Cerebellar cortex (tissue), 1 donor: ENCODE results near the gene SCG2.
"Not testable (repeated sequence)": the region's sequence is repeated elsewhere in the genome, so short reads cannot be mapped to it uniquely, and the experiment has no call there.

ENCODE experiments used
- DNase-seq: peaks from one replicate; pipeline ENCODE4 v3.0.0-alpha.2; 2015; ENCODE audit warnings: low spot score

Gene SCG2

DNA sequence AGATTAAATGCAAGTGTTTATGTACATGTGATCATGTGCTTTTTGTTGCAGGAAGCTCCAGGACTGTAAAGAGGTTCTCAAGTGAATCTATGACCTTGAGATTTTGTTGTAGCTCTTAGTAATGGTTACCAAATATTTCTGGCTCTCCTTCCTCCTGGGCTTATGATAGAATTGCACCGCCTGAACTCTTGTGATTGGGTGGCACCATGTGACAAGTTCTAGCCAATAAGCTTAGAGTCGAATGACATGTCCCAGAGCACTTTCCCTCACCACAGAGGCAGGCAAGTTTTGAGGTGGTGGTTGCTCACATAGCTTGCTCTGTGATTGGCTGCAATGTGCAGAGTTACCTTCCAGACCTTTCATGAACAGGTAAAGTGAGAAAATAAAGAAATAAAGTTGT is 8.9 kb upstream of the SCG2 start:
- no peak for DNase-seq

DNA sequence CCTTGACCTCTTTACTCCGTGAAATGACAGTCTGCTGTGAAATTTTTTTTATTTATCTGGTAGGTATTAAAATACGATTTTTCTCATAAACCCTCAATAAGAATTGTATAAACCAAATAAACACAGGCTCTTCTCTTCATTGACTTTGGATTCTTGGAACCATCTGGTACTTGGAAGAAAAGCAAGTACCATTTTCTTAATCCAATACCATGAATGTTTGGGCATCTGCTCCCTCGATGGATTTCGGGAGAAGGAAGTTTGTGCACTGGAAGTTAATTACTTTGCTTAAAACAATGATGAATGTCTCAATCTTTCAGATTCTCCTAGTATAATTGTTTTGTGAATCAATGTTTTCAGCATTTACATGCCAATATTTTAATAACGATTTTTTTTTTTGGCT is 5.3 kb upstream of the SCG2 start:
- DNase-seq: no peak

DNA sequence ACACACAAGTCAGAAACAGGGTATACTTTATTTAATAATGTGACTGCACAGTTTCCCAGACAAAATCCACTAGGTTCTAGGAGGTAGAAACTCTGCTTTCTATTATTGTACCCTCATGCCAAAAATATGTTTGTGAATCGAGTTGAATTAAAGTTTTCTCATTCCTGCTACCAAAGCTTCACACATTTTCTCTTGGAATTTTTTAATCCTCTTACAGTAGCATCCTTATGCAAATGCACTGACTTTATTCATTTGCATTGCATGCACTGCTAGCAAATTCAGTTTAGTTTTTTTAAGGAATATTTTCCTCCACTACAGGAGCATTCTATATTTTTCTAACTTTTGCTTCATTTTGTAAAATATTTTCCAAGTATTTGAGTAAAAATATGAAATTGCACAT is 4.8 kb upstream of the SCG2 start:
- DNase-seq: no peak

DNA sequence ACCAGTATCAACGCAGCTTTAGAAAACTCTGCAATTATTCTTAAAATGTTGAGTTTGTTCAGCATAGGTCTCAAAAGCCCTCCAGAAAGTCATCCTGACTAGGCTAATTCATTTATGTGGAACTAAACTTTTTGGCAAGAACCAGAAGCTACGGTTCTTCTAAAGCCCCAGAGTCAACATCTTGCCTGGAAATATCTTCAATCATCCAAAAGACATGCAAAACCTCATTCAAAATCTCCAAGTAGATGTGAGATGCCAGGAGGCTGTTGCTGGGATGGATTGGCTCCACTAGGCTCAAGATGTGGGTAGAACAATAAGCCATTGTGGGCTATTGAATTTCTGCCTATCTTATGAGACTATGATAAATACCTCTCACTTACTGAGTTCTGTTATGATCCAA is 2.1 kb upstream of the SCG2 start:
- no peak for DNase-seq

DNA sequence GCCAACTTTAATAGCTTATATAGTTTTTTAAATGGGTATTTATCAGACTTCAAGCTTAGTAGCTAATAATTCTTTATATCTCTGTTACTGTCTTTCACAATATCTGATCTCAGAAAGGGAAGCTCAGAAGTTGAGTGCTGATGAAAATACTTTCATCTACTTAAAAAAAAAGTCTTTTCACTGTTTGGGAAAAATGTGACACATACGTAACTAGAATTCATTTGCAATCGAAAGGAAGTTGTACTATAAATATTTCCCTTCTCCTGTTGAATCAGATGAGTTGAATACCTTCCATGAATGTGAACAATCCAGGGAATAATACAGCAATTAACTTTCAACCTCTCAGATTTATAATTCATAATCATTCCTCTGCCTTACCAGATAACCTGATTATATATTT is 811 bp upstream of the SCG2 start:
- DNase-seq: no peak

DNA sequence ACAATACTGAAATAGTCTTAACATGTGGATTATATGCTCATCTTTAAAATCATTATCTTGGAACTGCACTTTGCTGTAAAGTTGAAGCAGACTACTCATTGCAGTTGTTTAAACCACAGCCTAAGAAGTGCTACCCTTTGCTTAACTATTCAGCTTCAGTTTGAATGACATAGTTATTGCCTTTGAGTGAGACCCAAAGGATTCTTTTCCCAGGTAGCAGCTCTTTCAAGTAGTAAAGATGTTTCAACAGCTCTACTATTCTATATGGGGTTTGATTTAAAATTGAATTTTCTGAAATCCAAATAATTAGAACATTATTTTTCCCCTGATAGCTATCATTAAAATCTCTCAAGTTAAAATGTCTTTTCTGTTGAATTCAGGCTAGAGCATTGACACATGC is 1.1 kb downstream of the SCG2 start:
- DNase-seq: peak; percentile 43

DNA sequence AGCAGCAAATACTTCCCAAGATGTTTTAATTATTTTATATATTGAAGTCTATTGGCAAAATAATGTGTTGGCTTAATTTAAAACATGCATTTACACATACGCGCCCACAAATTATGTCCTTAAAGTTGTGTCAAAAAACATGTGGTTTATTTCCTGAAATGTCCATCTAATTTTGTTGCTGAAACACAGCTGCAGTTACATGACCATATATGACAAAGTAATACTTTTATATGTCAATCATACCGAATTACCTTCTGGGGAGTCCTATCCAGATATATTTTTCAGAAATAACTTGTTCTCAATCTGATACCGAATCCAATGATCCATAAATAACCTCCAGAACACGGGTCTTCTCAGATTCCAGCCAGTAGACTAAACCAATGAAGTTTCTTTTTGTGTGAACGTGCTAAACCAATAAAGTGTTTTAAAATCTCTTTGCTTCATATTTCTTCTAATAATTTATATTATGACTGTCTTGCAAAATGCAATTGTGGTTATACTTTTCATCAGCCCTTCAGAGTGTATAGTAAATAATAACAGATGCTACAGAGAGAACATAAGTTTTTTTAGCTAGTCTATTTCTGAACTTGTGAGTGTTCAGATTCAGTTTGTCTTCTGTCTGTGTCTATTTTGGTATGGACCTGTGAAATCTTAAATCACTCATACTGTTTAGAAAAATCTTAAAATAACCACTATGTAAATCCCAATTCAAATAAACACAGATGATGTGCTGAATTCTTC is 2.4 kb downstream of the SCG2 start:
- DNase-seq: no peak

DNA sequence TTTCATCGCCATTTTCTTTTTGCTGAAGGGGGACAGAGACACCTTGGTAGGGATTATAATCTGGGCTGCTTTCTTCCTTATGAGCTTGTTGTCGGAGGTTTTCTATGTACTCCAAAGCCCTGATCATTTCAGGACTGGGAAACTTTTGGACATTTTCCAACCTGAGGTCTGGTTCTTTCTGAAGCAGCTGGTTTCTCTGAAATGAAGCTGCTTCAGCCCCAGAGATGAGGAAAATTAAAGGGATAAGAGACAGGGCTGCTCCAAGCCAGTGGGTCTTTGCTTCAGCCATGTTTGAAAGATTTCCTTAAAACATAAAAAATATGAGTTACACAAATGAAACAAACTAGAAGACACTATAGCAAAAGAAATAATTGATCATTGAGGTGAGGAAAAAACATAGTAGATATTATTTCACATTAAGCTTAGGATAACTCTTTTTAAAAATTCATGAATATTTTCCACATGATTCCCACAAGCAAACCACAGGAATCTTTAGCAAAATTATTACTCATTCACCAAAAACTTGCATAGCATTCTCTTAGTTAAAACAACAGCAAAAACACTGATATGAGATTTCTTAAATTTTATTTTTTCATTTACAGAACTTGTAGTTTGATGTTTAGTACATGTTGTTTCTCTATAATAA is 3.0 kb downstream of the SCG2 start:
- peak; percentile 44 for DNase-seq

DNA sequence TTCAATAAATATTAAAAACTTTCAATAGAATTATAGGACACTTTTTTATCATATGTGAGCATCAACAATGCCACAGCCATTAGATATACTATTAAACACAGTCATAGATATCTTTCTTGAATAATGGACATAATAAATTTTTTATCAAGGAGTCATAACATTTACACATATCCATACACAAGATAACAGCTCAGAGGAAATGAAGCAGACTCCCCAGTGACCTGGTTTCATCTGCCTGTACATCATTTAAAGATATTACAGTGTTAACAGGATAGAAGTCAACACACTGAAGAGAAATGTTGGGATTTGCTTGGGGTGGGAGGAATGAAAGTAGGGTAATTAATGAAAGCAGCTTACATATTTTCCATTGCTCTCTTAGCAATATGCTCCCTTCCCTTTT is 5.1 kb downstream of the SCG2 start:
- no peak for DNase-seq

DNA sequence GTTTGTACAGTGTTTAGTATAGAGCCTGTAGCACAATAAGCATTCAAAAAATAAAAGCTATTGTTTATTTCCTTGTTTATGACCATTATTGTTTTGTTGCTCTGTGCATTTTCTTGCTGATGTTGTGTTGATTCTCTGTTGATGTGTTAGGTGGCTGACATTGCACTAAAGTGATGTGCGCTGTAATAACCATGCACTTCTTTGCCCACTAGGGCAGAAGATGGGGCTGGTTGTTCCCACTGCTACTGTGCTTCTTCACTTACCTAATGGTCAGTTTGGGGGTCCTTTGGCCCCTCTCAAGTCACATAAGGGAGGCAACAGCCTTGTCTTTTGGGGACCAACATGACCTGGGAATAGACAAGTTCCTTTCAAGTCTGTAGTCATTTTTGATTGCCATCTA is 6.0 kb downstream of the SCG2 start:
- DNase-seq: no peak

DNA sequence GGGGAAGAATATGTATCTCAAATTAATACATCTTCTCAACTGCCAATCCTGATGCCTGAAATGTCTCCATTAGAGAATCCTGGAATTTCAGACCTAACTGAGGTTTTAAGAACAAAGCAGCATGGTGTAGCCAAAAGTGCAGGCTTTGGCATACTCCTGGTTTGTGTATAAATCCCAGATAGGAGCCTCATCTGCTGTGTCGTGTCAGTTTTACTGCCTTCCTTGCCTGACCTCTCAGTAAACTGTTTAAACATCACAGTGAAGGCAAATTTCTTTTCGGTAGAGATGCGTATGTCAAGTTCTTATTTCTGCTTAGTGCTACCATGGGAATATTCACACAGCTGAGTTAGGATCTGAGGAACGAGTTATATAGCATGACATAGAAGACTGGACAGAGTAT is 7.3 kb downstream of the SCG2 start:
- no peak for DNase-seq

DNA sequence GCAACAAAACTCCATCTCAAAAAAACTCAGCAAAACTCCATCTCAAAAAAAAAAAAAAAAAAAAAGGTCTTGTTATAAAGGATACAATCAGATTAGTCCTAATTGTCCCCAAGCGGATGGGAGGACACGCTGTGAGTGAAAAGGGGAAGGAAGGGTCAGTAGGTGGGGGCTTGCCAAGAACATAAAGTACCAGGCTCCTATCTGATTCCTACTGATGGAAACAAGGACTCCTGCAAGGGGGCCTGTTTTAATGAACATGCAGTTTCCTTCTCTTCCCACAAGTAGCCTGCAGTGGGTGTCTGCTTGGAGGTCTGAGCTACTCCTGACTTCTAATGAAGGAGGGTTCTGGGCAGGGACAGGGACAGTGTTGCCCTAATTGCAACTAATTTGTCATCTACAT is 7.9 kb downstream of the SCG2 start:
- DNase-seq: no peak

DNA sequence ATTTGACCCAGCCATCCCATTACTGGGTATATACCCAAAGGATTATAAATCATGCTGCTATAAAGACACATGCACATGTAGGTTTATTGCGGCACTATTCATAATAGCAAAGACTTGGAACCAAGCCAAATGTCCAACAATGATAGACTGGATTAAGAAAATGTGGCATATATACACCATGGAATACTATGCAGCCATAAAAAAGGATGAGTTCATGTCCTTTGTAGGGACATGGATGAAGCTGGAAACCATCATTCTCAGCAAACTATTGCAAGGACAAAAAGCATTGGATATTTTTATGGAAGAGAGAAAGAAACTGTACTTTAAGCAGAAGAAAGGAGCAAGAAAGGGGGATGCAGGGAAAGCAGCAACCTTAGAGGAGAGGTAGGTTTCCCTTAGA is 9.5 kb downstream of the SCG2 start:
- not testable (repeated sequence) for DNase-seq

DNA sequence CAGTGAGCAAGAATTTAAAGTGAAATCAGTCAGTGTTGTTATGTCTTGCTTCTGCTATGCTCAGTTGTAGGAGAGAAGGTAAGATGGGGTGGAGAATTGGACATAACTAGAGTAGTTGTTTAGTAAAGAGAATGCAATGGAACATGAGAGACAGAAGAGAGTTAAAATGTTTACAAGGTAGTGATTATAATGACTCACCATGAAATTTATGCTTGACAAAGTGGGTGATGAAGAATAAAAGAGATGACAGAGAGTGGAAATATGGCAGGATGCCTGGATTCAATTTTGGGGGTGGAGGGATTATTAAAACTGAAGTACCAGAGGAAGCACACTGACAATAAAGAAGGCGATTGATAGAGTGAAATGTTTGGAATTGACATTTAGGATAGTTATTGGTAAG is 10.6 kb downstream of the SCG2 start:
- DNase-seq: no peak

DNA sequence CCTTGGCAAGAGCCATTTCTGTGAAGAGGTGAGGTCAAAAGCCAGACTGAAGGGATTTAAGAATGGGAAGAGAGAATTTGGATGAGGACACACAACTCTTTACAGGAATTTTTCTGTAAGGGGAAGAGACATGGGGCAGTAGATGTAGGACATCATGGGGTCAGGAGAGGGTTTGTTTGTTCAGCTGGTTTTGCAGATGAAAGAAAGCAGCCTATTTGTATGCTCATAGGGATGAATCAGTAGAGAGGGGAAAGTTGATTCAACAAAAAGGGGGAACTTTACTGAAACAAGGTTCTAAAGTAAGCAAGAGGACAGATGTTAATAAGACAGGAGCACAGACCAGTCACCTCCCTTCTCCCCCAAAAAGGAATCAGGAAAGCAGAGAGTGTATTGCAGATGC is 11.2 kb downstream of the SCG2 start:
- DNase-seq: no peak

DNA sequence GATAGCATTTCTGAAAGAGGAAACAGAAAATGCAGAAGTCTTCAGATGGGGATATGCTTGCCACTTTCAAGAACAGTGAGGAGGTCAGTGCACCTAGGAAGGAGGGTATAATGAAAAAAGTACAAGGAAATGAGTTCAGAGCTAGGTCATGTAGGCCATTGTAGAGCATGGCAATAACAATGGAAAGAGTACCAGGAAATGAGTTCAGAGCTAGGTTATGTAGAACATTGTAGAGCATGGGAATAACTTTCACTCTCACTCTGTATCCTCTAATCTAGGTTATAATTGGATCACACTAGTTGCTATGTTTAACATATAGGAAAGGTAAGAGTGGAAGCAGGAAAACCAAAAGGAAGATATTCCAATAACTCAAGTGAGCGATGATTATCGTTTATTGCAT is 12.3 kb downstream of the SCG2 start:
- no peak for DNase-seq

DNA sequence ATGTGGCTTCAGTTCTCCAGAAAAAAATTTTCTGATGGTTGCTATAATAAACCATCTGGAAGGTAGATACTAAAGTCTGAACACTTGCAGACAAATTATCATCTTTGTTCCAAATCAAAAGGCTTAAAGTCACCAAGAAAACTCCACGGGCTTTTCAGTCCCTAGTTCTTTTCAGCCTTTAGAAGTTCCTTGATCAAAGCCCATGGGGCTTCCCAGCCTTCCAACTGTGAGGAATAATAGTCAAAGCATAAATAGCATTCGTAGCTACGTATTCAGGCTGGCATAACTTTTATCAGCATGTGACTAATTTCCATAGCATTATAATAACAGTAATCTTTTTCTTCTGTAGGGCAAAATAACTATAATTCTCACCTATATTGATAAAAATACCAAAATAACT is 13.9 kb downstream of the SCG2 start:
- DNase-seq: no peak

DNA sequence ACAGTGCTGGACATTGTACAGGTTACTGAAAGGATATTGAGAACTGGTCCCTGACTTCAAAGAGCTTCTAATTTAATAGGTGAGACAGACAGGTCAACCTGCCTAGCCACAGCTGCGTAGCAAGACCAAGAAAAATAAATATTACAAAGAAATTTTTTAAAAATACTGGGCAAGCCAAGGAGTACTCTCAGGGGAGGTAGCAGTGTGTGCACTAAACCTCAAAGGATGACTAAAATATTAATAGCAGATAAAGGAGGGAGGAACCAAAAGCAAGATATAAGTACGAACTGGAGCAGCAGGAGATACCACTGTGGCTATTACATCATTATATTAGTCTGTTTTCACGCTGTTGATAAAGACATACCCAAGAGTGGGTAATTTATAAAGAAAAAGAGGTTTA is 14.9 kb downstream of the SCG2 start:
- no peak for DNase-seq

DNA sequence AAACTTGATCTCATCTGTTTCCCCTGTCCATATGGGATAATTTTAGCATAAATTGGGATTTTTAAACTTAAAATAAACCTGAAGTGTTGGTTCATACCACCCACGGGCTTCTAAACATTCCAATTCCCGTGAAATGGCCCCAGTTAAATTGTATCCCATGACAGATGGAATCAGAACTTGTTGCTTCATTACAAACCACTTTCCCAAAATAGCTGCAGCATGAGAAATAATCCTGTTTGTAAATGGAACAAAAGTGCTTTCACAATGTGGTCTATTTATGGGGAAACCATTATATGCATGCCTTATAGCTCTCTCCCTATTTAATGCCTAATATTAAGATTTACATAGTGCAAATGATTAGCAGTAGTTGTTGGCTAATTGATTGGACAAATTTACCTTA is 15.9 kb downstream of the SCG2 start:
- DNase-seq: peak; percentile 54

DNA sequence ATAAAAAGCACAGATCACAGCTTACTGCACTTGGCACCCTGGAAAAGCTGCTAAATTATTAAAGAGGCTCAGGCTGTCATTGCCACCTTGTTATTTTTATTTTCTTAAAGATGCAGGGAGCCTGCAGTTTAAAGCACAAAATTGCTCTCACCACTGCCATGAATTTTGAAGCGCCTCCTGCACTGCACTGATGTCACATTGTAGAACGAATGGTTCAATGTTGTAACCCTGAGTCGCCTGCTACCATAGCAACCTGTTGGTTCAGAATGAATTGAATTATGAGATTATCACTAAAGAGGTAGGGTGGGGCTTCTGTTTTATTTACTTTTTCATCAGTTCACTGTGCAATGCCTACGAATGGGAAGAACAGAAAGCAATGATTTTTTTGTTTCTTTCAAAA is 16.5 kb downstream of the SCG2 start:
- DNase-seq: no peak

DNA sequence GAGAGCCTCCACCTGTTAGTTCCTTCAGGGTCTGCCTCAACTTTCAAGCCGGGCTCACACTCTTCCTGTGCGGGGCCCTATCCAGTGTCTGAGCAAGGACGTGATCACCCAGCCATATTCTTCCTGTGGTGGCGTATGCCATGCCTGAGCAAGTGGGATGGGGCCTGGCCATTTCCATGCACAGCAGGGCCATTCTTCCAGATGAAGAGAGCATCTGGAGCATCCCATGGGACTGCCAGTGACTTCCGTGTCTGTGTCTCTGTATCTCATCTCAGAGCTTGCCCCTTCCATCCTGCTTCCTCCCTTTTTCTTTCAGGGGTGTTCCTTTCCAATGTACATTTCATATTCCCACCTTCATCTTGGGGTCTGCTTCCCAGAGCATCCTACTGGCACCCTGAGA is 20.2 kb downstream of the SCG2 start:
- DNase-seq: no peak

DNA sequence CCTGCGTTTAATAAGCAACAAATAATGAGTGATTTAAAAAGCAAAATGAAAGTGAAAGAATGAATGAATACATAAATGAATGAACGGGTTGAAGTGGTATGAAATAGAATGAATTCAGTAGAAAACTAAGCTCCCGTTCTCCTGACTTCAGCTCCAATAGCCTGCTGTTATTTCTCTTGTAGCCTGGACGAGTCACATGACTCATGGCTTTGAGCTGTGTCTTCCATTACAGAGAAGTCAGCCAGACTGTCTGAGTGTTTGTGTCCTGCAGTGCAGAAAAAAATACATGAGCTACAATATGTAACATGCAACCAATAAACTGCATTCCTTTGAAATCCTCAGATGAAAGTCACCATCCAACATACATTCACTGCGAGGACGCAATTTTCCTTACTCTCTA is 21.2 kb downstream of the SCG2 start:
- peak; percentile 52 for DNase-seq

DNA sequence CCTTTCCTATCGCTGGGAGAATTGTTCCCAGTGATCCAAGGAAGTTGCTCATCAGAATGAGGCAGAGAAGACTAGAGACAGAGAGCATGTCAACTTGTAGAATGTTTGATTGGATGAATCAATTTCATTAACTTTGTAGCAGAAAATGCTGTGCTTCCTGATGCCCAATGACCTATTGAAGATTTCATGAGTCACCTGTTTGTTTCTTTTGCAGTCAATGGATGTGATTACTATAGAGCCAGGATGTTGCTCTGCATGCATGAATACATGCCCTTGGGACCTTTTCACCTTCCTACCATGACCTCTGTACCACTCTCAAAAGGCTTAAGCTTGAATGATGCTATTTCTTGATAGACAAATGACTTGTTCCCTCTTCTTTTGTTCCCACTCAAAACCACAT is 23.3 kb downstream of the SCG2 start:
- no peak for DNase-seq

DNA sequence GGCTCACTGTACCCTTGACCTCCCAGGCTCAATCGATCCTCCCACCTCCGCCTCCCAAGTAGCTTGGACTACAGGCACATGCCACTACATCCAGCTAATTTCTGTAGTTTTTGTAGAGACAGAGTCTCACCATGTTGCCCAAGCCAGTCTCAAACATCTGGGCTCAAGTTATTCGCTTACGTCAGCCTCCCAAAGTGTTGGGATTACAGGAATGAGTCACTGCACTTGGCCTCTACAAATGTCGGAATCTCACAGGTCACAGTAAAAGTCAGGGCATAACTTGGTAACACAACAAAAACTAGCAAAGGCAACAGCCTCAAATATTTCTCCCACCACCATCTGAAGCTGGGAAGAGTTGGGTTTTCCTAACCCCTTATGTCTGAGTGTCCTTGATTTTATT is 25.3 kb downstream of the SCG2 start:
- no peak for DNase-seq
